GM18526 (cell line): ENCODE data around the gene SYT14.

Source experiments
- POLR2A ChIP-seq: IDR thresholded peaks from 3 replicates; pipeline ENCODE4 v1.6.1; 2011; ENCODE audit not compliant: insufficient read length; ENCODE audit errors: extremely low read depth

The SYT14 gene

GRCh38 chr1:209945377-209945776 is 7.4 kb downstream of the SYT14 start:
- no peak for TF ChIP-seq POLR2A

- TF ChIP-seq POLR2A = no peak
These were observed 10.1 kb downstream of the SYT14 start for GRCh38 chr1:209948155-209948554.

- TF ChIP-seq POLR2A = no peak
These were observed 18.1 kb downstream of the SYT14 start for GRCh38 chr1:209956116-209956515.

- TF ChIP-seq POLR2A = no peak
These were observed 21.6 kb downstream of the SYT14 start for GRCh38 chr1:209959623-209960022.

GRCh38 chr1:209960926-209961325 is 22.9 kb downstream of the SYT14 start:
- no peak for TF ChIP-seq POLR2A

DNA sequence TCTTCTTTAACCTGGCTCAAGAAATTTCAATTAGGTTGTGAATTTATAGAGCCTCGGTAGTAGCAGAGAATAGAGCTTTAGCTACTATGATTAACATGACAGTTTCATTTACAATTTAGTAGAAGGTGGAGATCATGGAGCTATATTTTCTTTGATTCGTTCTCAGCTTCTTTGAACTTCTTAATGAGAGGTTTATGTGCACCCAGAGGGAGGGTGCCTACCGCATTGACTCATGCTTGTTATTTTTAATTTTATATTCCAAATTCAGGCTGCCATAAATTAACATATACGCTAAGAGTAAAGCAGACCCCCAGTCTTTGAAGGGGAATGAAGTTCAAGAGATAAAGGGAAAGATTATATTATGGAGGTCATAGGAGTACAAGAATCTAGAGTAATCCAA is 24.4 kb downstream of the SYT14 start:
- no peak for TF ChIP-seq POLR2A

DNA sequence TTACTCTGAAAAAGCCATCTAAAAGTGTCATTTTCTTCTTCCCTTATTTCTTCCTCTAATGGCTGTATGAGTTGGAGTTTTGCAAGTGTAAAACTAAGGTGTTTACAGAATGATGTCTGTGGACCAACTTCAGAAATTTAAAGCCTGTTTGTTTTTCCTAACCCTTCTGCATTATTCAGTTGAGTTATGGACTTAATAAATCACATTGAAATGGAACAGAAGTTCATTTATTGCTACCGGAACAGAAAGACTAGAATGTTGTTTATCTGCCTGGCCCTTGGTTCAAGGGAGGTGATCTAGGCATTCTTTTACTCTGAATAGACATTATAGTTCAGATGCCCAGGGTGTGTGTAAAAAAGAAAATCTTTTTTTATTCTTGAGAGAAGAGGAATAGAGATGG is 24.8 kb downstream of the SYT14 start:
- no peak for TF ChIP-seq POLR2A

- TF ChIP-seq POLR2A = no peak
These were observed 28.0 kb downstream of the SYT14 start for GRCh38 chr1:209965996-209966395.

- no peak for TF ChIP-seq POLR2A
These were observed 45.9 kb downstream of the SYT14 start for GRCh38 chr1:209983953-209984352.

DNA sequence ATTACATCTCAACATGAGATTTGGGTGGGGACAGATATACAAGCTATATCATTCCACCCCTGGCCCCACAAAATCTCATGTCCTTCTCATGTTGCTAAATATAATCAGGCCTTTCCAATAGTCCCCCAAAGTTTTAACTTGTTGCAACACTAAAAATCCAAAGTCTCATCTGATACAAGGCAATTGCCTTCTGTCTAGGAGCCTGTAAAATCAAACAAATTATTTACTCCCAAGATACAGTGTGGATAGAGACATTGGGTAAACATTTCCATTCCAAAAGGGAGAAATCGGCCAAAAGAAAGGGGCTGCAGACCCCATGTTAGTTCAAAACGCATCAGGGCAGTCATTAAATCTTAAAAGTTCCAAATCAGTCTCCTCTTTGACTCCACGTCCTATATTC is 47.0 kb downstream of the SYT14 start:
- TF ChIP-seq POLR2A = no peak

DNA sequence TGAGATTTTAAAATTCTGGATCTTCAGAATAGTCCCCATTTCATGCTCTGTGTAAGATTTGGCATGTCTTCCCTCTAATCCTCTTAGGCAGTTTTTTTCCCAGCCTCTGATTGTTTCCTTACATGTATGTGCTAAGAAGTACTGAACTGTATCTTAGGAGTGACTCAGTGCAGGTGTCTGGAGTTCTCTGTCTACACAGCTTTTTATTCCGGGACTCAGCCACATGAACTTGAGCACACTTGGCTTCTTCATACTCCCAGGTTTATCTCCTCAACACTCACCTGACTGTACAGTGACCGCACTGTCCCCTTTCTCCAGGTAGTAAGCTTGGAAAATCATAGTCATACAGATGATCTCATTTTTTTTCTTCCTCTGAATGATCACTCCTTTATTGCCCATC is 50.7 kb downstream of the SYT14 start:
- TF ChIP-seq POLR2A = no peak

DNA sequence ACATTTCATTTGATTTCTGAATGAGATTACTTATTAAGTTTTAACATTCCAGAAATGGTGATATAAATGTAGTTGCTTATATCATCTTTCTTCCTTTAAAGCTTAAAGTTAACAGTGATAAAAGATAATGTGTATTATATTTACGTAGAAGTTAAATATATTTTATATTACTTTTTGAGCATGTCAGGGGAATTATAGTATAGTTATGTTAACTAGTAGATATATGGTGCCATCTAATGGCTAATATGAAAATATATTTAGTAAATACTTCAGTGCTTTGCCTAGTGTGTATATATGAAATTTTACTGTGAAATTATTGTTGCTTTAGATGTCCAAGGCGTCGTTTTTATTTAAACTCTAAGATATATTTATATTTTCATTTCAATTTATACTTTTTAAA is 51.5 kb downstream of the SYT14 start:
- TF ChIP-seq POLR2A = no peak

DNA sequence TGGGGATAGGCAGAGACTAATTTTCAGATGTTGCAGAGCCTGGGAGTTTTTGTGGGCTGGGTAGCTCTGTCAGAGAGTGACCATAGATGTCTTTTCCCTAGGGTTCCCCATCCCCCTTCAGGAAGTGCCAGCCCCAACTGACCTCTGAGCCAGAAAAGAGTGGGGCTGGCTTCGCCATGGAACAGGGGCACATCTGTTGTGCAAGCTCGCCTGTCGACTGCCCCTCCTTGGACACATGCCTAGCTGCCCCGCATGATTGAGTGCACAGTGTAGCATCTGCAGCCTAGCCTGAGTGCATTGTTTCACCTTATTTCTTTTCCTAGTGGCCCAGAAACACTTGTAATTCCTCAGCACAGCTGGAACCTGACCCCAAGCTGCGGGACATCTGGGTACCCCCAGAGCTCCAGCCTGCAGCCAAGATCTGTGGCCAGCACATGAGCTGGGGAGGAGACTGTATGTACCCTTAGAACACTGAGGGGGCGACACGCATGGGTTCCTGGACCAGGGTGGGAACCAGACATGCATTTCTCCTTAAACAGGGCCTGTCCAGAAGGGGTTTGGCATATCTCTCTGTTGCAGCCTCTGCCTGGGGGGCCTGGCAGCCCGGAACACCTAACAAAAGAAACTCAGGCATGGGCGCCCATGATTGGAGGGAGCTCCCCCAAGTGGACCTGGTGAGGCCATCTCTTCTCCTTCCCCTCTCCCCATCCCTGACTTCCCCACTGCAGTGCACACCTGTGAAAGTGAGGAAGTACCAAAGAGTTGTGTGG is 55.2 kb downstream of the SYT14 start:
- TF ChIP-seq POLR2A = no peak

DNA sequence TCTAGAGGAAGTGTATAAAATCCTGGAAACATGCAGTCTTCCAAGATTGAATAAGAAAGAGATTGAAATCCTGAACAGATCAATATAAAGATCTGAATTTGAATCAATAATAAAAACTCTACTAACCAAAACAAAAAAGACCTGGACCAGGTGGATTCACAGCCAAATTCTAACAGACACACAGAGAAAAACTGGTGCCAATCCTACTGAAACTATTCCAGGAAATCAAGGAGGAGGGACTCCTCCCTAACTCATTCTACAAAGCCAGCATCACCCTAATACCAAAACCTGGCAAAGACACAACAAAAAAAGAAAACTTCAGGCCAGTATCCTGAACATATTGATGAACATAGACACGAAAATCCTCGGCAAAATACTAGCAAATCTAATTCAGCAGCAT is 58.3 kb downstream of the SYT14 start:
- TF ChIP-seq POLR2A = no peak

DNA sequence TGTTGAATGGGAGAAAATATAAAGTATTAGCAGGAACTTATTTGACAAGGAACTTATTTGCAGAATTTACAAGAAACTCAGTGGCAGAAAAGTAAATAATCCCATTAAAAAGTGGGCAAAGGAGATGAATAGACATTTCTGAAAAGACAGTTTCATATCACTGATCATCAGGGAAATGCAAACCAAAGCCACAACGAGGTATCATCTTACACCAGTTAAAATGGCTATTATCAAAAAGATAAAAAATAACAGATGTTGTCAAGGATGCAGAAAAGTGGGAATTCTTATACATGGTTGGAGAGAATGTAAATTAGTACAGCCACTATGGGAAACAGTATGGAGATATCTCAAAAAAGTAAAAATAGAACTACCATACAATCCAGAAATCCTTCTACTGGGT is 61.0 kb downstream of the SYT14 start:
- TF ChIP-seq POLR2A = no peak

- no peak for TF ChIP-seq POLR2A
These were observed 63.7 kb downstream of the SYT14 start for GRCh38 chr1:210001751-210002150.

DNA sequence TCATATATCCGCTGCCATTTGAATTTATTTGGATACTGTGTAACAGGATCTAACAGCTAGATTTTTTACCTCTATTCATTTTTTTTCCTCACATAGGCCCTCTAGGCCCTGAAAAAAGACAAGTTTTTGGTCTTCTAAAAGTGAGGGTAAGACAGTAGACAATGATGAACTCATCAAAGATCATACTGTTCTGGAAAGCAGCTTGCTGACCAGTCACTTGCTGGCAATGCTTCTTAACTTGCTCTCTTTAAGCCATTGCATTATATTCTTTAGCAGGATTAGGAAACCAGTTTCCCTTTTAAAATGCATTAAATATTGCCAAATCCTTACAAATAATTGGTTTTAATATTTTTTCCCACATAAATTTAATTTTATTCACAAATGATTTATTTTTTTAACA is 65.5 kb downstream of the SYT14 start:
- TF ChIP-seq POLR2A = no peak

DNA sequence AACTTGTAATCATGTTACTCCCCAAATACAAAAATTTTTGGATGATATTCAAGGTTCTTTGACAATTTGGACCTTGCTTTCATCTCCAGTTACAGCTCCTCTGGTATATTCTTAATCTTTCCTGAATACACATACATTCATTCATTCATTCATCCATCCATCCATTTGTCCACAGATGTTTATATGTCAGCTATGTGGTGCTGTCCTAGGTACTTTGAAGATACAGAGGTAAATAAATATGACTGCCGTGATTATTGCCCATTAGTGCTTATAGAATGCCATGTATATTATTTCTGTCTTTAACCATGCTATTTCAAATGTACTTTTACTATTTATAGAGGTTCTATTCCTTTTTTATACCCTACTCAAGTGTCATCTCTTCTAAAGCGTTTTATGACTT is 72.1 kb downstream of the SYT14 start:
- no peak for TF ChIP-seq POLR2A
